ENCODE measurements around the gene ANAPC10. TPM values are rescaled to one million over a fixed set of nuclear protein-coding genes. Genes with fewer than 3 reads are reported as not detected.

The ANAPC10 gene
- total and polyA plus RNA-seq, 2 donors (not counting 3 experiments of a cell fraction or from before 2014, with no cell fraction given): 15.7 to 24.0 TPM

DNA sequence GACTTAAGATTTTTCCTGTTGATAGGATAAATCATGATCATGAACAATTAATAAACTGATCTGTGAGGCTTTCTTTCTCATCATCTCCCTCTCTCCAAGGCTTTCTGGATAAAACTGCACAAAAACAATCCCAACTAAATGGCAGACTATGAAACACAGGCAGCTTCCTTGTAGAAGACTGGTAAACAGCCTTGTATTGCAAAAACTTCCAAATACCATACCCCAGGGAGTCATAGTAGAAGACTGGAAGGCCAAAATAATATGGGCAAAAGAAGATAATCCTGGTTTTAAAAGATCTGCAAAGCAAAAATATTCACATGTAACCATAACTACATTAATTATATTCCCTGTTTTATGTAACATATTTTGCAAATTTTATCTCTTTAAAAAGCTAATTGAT, 113.0 kb downstream of the ANAPC10 start:
- no peak for TF ChIP-seq GATA2 (IDR thresholded peaks at IDR 0.05; ENCODE audit: insufficient read depth, insufficient read length, low read depth, low read length)
- FAIRE-seq: no peak
- BruUV-seq (replicated peaks): no TSS peak
- Histone ChIP-seq H3K4me2 (ENCODE audit: insufficient read depth, low read length) (no peak overlapping the region), H3K4me3 (replicated peaks in 1 of 3; ENCODE audit: insufficient read depth in 1 of 3, low read depth in 1 of 3, low read length in 3 of 3) (no peak overlapping the region), H3K79me2 (ENCODE audit: control insufficient read depth, insufficient read depth, low read length) (no peaks in the 10 kb centered on the region), H3K9ac (replicated peaks; ENCODE audit: extremely low read depth, insufficient read depth, low read length) (no peak overlapping the region), H3K4me1 (ENCODE audit: control insufficient read depth, extremely low read depth, insufficient read depth, low read length) (no peaks in the 10 kb centered on the region), H3K9me3 (replicated peaks; ENCODE audit: control insufficient read depth, insufficient read depth, low read length) (no peaks in the 10 kb centered on the region), H2AFZ (ENCODE audit: low read depth, low read length) (no peak overlapping the region), H4K20me1 (replicated peaks; ENCODE audit: control insufficient read depth, extremely low read depth, insufficient read depth, low read length) (no peaks in the 10 kb centered on the region), H3K27ac (ENCODE audit: insufficient read depth, low read depth, low read length) (no peak overlapping the region), H3K36me3 (ENCODE audit: control insufficient read depth in 2 of 2, extremely low read depth in 1 of 2, insufficient read depth in 2 of 2, low read length in 2 of 2) (no peaks in the 10 kb centered on the region), H3K9me1 (replicated peaks; ENCODE audit: control insufficient read depth, extremely low read depth, insufficient read depth, low read length) (no peaks in the 10 kb centered on the region), H3K27me3 (ENCODE audit: control insufficient read depth in 2 of 2, insufficient read depth in 2 of 2, low read length in 2 of 2) (no peaks in the 10 kb centered on the region)
- CTCF ChIA-PET: no interaction called here
- no peak for DNase-seq (ENCODE audit: low read depth, low spot score)
- POLR2A ChIA-PET: no interaction called here
- intact Hi-C loops (cut with micrococcal nuclease): no loop called here
- dilution Hi-C loops (cut with MboI; ENCODE audit: extremely low pct_ligation_motif_present, low sequenced_read_pairs): no loop called here

DNA sequence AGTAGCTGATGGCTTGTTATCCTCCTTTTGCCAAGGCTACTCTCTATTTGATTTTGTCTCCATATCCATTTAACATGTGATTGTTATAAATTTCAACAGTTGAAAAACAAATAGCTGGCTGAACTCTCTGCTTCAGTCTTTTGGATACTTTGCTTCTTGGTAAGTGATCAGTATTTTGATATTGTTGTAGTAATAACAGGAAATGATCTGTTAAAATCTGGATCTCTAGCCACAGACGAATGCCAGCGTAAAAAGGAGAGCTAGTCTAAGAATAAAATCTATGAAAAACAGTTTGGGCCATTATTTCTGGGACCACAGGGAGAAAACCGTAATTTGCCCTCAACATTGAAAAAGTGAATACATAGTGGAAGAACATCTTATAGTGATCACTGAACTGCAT, 113.8 kb downstream of the ANAPC10 start:
- dilution Hi-C loops (cut with MboI; ENCODE audit: extremely low pct_ligation_motif_present, low sequenced_read_pairs): no loop called here
- TF ChIP-seq FOS (IDR thresholded peaks at IDR 0.05; ENCODE audit: borderline replicate concordance, insufficient read depth, low read length): no peak
- TF ChIP-seq MYC (IDR thresholded peaks at IDR 0.05; ENCODE audit: low read depth, low read length): no peak
- TF ChIP-seq EZH2 (IDR thresholded peaks at IDR 0.05; ENCODE audit: borderline replicate concordance, low read depth, low read length, severe bottlenecking): no peak
- TF ChIP-seq, protein P1, sequence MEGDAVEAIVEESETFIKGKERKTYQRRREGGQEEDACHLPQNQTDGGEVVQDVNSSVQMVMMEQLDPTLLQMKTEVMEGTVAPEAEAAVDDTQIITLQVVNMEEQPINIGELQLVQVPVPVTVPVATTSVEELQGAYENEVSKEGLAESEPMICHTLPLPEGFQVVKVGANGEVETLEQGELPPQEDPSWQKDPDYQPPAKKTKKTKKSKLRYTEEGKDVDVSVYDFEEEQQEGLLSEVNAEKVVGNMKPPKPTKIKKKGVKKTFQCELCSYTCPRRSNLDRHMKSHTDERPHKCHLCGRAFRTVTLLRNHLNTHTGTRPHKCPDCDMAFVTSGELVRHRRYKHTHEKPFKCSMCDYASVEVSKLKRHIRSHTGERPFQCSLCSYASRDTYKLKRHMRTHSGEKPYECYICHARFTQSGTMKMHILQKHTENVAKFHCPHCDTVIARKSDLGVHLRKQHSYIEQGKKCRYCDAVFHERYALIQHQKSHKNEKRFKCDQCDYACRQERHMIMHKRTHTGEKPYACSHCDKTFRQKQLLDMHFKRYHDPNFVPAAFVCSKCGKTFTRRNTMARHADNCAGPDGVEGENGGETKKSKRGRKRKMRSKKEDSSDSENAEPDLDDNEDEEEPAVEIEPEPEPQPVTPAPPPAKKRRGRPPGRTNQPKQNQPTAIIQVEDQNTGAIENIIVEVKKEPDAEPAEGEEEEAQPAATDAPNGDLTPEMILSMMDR (IDR thresholded peaks at IDR 0.05; ENCODE audit: extremely low read depth in 1 of 2, insufficient read depth in 1 of 2, low read depth in 1 of 2, low read length in 2 of 2): no peak
- TF ChIP-seq GATA2 (IDR thresholded peaks at IDR 0.05; ENCODE audit: insufficient read depth, insufficient read length, low read depth, low read length): no peak
- TF ChIP-seq POLR2AphosphoS5 (IDR thresholded peaks at IDR 0.05; ENCODE audit: insufficient read depth, low read depth, low read length): no peak
- TF ChIP-seq POLR2A (IDR thresholded peaks at IDR 0.05; ENCODE audit: low read depth, low read length): no peak
- TF ChIP-seq JUN (IDR thresholded peaks at IDR 0.05; ENCODE audit: borderline replicate concordance, insufficient read depth, insufficient read length, low read depth): no peak
- TF ChIP-seq, protein P2, sequence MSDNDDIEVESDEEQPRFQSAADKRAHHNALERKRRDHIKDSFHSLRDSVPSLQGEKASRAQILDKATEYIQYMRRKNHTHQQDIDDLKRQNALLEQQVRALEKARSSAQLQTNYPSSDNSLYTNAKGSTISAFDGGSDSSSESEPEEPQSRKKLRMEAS (IDR thresholded peaks at IDR 0.05; ENCODE audit: insufficient read depth, insufficient read length): no peak
- H3K4me2 ChIP-seq (ENCODE audit: insufficient read depth, low read length): no peak overlapping the region
- H3K4me1 ChIP-seq (ENCODE audit: control insufficient read depth, extremely low read depth, insufficient read depth, low read length): no peaks in the 10 kb centered on the region
- H3K9me3 ChIP-seq (replicated peaks; ENCODE audit: control insufficient read depth, insufficient read depth, low read length): no peaks in the 10 kb centered on the region
- no peak overlapping the region for H3K27ac ChIP-seq (ENCODE audit: insufficient read depth, low read depth, low read length)
- H4K20me1 ChIP-seq (replicated peaks; ENCODE audit: control insufficient read depth, extremely low read depth, insufficient read depth, low read length): no peaks in the 10 kb centered on the region
- DNase-seq (ENCODE audit: low read depth, low spot score) (no peak), FAIRE-seq (no peak)
- ChIA-PET CTCF (no interaction called here), POLR2A (no interaction called here)
- no peak overlapping the region for H3K4me3 ChIP-seq (replicated peaks in 1 of 3; ENCODE audit: insufficient read depth in 1 of 3, low read depth in 1 of 3, low read length in 3 of 3)
- no peak overlapping the region for H3K9ac ChIP-seq (replicated peaks; ENCODE audit: extremely low read depth, insufficient read depth, low read length)
- no TSS peak for BruUV-seq (replicated peaks)
- no peaks in the 10 kb centered on the region for H3K27me3 ChIP-seq (ENCODE audit: control insufficient read depth in 2 of 2, insufficient read depth in 2 of 2, low read length in 2 of 2)
- H3K36me3 ChIP-seq (ENCODE audit: control insufficient read depth in 2 of 2, extremely low read depth in 1 of 2, insufficient read depth in 2 of 2, low read length in 2 of 2): no peaks in the 10 kb centered on the region
- H3K9me1 ChIP-seq (replicated peaks; ENCODE audit: control insufficient read depth, extremely low read depth, insufficient read depth, low read length): no peaks in the 10 kb centered on the region
- H2AFZ ChIP-seq (ENCODE audit: low read depth, low read length): no peak overlapping the region
- intact Hi-C loops (cut with micrococcal nuclease): no loop called here
- no peaks in the 10 kb centered on the region for H3K79me2 ChIP-seq (ENCODE audit: control insufficient read depth, insufficient read depth, low read length)

All from endothelial cell of umbilical vein (primary cell).